8988T (cell line): Measurements from ENCODE around the gene USH2A.
"Not testable (repeated sequence)": the region's sequence is repeated elsewhere in the genome, so short reads cannot be mapped to it uniquely, and the experiment has no call there.

Experiments
- DNase-seq: peaks from one replicate; pipeline ENCODE4 v3.0.0; 2011

Gene USH2A

GRCh38 chr1:216390956-216391355 is 32.3 kb downstream of the USH2A start:
- no peak for DNase-seq

GRCh38 chr1:216389774-216390173 is 33.5 kb downstream of the USH2A start:
- DNase-seq, result no peak

- no peak for DNase-seq
Measured at GRCh38 chr1:216388558-216388957, 34.7 kb downstream of the USH2A start.

GRCh38 chr1:216387782-216388181 is 35.5 kb downstream of the USH2A start:
- DNase-seq, result no peak

DNA sequence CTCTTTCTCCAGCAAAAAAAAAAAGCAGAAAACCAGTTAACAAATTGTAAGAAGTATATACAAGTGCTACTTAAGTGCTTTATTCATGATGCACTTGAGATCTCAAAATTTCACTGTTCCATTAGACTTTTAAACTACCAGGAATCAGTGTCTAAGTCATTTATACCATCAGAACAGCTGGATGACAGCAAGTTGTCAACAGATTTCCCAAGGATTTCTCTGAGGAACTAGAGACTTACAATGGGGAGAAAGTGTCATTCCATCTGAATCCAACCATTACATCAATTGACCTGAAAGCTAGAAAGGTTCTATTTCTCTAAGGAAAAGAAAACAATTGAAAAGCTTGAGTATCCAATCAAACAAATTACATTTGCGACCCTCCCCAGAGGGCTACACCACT is 43.8 kb downstream of the USH2A start:
- no peak for DNase-seq

DNA sequence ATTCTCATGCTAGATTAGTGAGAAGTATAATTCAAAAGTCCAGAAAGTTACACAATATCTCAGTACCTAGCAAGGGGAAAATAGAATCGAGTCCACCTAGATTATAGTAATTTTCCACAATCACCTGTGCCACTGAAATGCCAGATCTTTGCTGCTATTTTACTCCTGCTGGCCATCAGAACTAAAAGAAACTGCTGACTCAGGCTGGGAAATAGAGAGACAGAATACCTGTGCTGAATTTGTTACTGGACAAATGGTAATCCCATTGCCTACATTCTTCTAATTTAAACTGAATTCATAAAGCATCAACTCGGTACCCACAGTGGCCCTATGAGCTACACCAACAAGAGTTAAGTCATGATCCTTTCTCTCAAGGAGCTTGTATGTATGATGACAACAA is 55.0 kb downstream of the USH2A start:
- no peak for DNase-seq

- DNase-seq, result no peak
Measured at GRCh38 chr1:216366979-216367378, 56.3 kb downstream of the USH2A start.

GRCh38 chr1:216356945-216357344 is 66.3 kb downstream of the USH2A start:
- DNase-seq, result no peak

DNA sequence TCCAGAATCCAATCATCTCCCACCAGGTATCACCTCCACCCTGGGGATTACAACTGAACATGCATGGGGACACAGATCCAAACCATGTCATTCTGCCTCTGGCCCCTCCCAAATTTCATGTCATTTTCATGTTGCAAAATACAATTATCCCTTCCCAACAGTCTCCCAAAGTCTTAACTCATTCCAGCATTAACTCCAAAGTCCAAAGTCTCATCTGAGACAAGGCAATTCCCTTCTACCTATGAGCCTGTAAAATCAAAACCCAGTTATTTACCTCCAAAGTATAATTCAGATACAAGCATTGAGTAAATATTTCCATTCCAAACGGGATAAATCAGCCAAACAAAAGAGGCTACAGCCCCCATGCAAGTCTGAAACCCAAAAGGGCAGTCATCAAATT is 73.1 kb downstream of the USH2A start:
- no peak for DNase-seq

DNA sequence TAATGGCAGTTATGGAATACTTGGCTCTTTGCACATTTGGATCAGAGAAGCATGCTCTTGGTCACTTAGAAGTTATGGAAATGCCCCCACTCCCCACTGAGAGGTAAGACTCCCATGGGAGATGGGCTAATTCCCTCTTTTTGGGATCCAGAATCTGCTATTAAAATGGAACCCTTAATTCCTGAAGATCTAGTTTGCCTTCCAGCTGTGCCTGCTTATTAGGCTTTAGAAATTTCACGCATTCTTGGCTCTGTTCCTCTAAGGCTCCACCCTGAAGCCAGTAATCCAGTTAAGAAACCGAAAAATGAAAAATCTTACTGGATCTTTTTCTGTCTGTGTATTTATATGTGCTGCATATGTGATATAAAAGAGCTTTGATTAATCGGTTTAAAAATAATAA is 76.7 kb downstream of the USH2A start:
- no peak for DNase-seq

DNA sequence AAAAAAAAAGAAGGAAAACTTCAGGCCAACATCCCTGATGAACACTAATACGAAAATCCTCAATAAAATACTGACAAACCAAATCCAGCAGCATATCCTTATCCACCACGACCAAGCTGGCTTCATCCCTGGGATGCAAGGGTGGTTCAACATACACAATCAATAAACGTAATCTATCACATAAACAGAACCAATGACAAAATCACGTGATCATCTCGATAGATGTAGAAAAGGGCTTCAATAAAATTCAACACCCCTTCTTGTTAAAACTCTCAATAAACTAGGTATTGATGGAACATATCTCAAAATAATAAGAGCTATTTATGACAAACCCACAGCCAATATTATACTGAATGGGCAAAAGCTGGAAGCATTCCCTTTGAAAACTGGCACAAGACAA is 82.7 kb downstream of the USH2A start:
- DNase-seq, result not testable (repeated sequence)

DNA sequence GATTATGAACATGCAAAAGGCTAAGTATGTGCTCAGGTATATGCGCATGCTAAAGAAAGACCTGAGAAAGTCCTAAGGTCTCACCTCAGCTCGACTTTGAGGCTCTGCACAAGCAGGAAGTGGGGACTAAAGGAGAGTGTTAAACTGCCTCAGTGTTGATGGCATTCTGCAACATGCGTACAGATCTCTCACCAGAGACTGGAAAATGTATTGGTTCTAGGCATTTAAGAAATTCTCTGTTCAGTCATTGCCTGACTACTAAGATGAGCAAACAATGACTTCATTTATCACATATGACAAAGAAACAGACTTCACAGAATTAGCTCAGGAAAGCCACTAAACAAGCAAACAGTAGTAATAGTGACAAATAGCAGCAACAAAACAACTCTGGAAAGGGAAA is 90.8 kb downstream of the USH2A start:
- DNase-seq, result no peak

DNA sequence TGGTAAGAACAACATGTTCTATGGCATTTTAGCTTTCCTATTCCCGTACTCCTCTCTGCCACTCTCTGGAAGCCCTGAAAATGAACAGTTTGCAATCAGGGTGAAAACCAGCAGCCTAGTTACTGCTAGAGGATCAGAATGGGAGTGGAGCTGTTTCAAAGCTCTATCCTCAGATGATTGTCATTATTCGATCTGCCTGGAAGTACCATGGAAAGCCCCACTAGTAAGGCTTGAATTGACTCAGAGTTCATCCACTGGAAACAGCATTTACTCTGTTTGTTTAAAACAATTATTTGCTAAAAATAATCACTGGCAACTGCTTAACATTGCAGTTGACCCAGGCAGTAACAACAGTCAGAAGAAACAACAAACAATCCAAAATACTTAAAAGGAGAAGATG is 91.2 kb downstream of the USH2A start:
- DNase-seq, result no peak

DNA sequence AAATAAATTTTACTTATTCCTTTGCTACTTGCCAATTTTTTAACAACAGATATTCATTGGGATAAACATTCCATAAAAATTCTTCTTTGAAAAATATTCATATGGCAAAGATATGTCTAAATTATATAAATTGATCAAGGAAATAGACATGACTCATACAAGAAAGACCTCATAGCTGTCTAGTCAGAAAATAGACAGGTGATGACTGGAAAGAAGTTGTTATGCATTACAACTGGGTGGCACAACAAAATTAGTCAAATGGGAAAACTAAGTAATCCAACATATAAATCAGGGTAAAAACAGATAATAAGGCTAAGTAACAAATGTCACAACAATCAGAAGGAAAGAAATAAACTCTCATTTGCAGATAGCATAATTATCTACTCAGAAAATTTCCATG is 92.0 kb downstream of the USH2A start:
- DNase-seq, result no peak

- no peak for DNase-seq
Measured at GRCh38 chr1:216330262-216330661, 93.0 kb downstream of the USH2A start.

DNA sequence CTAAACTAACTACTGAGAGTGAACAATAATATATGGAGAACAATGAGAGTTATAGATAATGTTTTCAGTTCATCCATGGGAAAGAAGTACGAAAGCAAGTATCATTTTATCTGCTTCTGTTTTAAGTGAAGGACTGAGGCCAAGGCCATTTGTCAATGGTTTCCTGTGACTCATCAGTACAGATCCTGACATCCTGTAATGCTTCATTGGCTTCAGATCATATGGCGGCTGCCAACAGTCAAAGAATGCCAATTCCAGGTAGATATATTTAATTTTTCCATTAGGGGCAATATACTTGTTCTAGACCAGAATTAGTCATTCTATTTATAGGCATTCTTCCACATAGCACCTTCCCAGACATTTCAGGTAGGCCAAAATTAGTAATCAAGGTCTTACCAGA is 97.3 kb downstream of the USH2A start:
- DNase-seq, result no peak

GRCh38 chr1:216325336-216325735 is 97.9 kb downstream of the USH2A start:
- DNase-seq, result no peak

DNA sequence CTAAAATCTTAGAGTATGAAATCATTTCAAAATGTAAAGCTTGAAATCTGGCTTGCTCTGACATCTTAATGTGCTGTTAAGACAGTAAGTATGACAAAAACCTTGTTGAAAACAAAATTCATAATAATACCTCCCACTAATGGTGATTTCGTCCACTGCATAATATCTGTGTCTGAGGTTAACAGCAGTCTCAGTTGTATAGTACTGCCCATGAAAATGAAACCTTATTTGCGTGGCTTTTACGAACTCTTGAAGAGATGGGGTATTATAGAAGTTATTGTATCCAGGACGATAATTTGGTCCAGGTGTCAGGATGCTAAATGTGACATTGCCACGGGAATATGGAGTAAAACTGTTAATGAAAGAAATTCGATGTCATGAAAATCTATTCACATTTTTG is 99.9 kb downstream of the USH2A start:
- no peak for DNase-seq

DNA sequence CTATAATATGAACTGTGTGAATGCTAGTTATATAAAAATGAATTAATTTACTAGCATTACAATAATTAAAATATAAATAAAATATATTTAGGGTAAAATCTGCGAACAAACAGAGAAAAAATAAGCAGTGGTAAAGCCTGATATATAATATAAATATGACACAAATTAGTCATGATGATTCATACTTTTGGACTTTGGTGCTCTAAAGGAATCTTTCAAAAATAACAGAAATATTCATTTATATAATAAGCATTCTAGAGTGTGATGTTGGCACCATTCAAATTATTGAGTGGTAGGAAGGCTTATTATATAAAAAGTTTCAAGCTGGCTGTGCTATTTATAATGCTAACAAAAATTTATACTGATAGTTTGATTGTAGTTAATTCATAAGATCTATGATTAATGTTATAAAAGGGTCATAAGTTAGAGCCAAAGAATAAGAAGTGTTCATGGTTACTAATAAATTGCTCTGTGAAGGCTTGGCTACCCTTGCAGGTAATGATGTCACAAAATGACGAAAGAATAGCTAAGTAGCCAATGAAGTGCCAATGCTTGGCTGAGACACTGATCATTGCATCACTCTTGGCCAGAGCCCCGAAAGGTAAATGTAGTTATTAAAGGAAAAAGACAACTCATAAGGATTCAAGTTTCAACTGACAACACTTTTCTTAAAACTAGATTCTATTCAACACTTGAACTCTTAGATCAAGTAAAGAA is 108.7 kb downstream of the USH2A start:
- no peak for DNase-seq

DNA sequence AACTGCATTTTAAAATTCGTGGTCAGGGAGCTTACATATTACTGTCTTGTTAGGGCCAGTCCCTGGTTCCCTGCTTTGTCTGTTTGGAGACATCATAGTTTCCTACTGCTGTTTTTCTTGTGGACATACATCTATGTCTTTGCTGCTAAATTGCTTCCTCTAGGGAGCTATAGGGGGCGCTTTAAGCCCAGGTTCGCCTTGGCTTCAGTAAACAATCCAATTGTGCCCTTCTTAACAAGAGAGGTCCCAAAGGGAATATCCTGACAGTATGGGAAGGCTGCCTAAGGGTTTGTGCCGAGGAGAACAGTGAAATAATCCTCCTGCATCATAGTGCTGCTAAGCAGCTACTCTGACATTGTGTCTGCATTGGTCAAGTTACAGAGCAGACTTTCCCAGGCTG is 112.5 kb downstream of the USH2A start:
- DNase-seq, result no peak

GRCh38 chr1:216306830-216307229 is 116.4 kb downstream of the USH2A start:
- no peak for DNase-seq

- no peak for DNase-seq
Measured at GRCh38 chr1:216303690-216304089, 119.6 kb downstream of the USH2A start.

DNA sequence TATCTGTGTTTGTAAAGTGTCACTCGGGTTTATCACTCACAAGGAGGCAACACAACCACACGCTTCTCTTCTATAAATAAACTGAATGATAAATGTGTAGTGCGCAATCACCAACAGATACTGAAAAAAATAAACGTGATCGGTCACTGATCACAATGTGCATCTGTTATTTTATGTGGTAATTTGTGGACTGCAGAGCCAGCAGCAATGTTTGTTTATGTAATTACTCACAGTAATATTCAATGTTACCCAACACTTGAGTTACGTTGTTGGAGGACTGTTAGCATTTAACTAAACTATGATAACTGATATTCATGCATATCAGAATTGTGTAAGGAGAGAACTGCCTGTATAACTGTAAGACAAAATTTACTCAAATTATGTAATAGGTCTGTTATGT is 129.6 kb downstream of the USH2A start:
- no peak for DNase-seq

- no peak for DNase-seq
Measured at GRCh38 chr1:216290074-216290473, 133.2 kb downstream of the USH2A start.

DNA sequence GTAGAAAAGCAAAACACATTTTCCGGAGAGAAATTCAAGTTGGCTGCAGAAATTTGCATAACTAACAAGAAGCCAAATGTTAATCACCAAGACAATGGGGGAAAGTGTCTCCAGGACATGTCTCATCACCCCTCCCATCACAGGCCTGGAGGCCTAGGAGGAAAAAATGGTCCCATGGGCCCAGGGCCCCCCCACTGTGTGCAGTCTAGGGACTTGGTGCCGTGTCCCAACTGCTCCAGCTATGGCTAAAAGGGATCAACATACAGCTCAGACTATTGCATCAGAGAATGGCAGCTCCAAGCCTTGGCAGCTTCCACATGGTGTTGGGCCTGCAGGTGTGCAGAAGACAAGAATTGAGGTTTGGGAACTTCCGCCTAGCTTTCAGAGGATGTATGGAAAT is 138.2 kb downstream of the USH2A start:
- DNase-seq, result no peak

DNA sequence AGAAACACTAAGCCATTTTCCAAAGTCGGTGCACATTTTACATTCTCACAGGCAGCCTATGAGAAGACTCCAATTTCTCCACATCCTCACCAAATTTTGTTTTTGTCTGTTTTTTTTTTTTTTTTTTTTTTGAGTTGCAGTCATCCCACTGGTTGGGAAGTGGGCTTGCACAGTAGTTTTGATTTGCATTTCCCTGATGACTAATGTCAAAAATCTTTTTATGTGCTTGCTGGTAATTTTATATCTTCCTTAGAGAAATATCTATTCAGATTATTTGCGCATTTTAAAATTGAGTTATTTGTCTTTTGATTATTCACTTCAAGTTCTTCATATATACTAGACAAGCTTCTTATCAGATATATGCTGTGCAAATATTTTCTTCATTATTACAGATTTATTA is 141.5 kb downstream of the USH2A start:
- DNase-seq, result no peak
